ENCODE results near the gene F8. TPM values are rescaled to one million over a fixed set of nuclear protein-coding genes. Genes with fewer than 3 reads are reported as not detected.
"Not testable (repeated sequence)": the region's sequence is repeated elsewhere in the genome, so short reads cannot be mapped to it uniquely, and the experiment has no call there.

F8 gene
- total and polyA plus RNA-seq, 10 of the 15 experiments (the other 5 are each of a cell fraction or from before 2014, with no cell fraction given), result 3.0 to 8.1 (median 5.1) TPM

DNA sequence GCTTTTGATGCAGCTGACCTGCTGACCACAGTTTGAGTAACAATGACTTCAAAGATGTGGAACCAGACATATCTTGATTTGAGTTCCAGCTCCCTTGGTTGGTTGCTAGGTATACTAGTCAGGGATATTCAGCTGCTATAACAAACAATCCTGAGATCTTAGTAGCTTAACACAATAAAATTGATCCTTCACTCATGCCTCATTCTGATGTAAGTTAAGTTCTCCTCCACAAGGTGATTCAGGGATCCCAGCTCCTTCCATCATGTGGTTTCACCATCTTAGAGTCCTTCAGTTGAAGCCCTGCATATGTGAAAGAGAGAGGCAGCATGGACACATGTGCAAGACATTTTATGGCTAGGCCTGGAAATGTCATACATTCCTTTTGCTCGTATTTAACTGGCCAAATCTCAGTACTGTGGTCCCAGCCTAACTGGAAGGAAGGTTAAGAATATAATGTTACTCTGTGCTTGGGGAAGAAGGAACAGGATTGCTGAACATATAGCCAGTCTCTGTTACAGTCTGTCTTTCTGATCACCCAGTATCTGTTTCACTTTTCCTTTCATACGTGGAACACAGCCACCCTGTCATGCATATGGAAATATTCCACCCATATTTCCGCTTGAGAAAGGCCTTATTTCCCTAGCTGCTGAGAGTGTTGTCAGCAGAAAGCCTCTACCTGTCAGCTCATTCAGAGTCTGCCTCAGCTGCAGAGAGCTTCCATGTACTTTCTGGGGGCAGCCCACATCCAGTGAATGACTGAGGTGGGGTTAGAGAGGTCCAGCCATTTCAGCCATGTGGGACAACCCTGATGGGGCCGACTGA, 195.1 kb downstream of the F8 start (continued):
- TF ChIP-seq, protein P1, sequence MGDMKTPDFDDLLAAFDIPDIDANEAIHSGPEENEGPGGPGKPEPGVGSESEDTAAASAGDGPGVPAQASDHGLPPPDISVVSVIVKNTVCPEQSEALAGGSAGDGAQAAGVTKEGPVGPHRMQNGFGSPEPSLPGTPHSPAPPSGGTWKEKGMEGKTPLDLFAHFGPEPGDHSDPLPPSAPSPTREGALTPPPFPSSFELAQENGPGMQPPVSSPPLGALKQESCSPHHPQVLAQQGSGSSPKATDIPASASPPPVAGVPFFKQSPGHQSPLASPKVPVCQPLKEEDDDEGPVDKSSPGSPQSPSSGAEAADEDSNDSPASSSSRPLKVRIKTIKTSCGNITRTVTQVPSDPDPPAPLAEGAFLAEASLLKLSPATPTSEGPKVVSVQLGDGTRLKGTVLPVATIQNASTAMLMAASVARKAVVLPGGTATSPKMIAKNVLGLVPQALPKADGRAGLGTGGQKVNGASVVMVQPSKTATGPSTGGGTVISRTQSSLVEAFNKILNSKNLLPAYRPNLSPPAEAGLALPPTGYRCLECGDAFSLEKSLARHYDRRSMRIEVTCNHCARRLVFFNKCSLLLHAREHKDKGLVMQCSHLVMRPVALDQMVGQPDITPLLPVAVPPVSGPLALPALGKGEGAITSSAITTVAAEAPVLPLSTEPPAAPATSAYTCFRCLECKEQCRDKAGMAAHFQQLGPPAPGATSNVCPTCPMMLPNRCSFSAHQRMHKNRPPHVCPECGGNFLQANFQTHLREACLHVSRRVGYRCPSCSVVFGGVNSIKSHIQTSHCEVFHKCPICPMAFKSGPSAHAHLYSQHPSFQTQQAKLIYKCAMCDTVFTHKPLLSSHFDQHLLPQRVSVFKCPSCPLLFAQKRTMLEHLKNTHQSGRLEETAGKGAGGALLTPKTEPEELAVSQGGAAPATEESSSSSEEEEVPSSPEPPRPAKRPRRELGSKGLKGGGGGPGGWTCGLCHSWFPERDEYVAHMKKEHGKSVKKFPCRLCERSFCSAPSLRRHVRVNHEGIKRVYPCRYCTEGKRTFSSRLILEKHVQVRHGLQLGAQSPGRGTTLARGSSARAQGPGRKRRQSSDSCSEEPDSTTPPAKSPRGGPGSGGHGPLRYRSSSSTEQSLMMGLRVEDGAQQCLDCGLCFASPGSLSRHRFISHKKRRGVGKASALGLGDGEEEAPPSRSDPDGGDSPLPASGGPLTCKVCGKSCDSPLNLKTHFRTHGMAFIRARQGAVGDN (IDR thresholded peaks at IDR 0.05), result no peak
- TF ChIP-seq RAD21 (IDR thresholded peaks at IDR 0.05; ENCODE audit: insufficient read depth, low read depth, low read length) (no peak), PKNOX1 (IDR thresholded peaks at IDR 0.05) (peak; percentile 22; the same call in 1 of the 2 replicates), TARDBP (IDR thresholded peaks at IDR 0.05; ENCODE audit: borderline replicate concordance) (no peak), SMAD5 (IDR thresholded peaks at IDR 0.05; ENCODE audit: low read depth) (no peak), POLR2A (IDR thresholded peaks at IDR 0.05; ENCODE audit: low read depth, low read length) (peak; percentile 52), ASH2L (IDR thresholded peaks at IDR 0.05; ENCODE audit: borderline replicate concordance, low read depth) (no peak), POLR2AphosphoS5 (IDR thresholded peaks at IDR 0.05; ENCODE audit: low read length) (no peak), MLLT1 (IDR thresholded peaks at IDR 0.05) (no peak), PAX8 (IDR thresholded peaks at IDR 0.05) (no peak), CHD4 (IDR thresholded peaks at IDR 0.05) (no peak)

DNA sequence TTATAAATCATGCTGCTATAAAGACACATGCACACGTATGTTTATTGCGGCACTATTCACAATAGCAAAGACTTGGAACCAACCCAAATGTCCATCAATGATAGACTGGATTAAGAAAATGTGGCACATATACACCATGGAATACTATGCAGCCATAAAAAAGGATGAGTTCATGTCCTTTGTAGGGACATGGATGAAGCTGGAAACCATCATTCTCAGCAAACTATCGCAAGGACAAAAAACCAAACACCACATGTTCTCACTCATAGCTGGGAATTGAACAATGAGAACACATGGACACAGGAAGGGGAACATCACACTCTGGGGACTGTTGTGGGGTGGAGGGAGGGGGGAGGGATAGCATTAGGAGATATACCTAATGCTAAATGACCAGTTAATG, 196.9 kb downstream of the F8 start:
- SMC1A ChIA-PET (ENCODE audit: uncharacterized antibody, unreplicated experiment); H4K20me1 ChIP-seq (ENCODE audit: control insufficient read depth, insufficient read depth); H3K36me3 ChIP-seq (ENCODE audit: control insufficient read depth in 2 of 2, insufficient read depth in 2 of 2, low read length in 1 of 2); POLR2A ChIA-PET; CTCF ChIA-PET; H3K4me2 ChIP-seq (ENCODE audit: control insufficient read depth, insufficient read depth); intact Hi-C loops (cut with micrococcal nuclease; ENCODE audit: unreplicated experiment); H3K9me3 ChIP-seq (replicated peaks; ENCODE audit: control insufficient read depth, insufficient read depth, low read length); H3K27ac ChIP-seq (ENCODE audit: control insufficient read depth, insufficient read depth); ATAC-seq; in situ Hi-C loops (cut with MboI); H3K27me3 ChIP-seq (replicated peaks in 1 of 2; ENCODE audit: control insufficient read depth in 2 of 2, insufficient read depth in 2 of 2, low read length in 1 of 2); RAD21 ChIA-PET (ENCODE audit: unreplicated experiment); H3K9ac ChIP-seq (ENCODE audit: control insufficient read depth, insufficient read depth, low read length); H3K79me2 ChIP-seq (ENCODE audit: control insufficient read depth, insufficient read depth, low read length); FAIRE-seq; H2AFZ ChIP-seq (ENCODE audit: control insufficient read depth, low read depth, low read length); H3K4me3 ChIP-seq; BruUV-seq (replicated peaks); DNase-seq (ENCODE audit: low read depth, low spot score): not testable (repeated sequence)
- peaks cover 17% of the 10 kb centered on the region for H3K4me1 ChIP-seq (ENCODE audit: control insufficient read depth, insufficient read depth, low read length)
- WGBS (ENCODE audit: insufficient coverage, insufficient replicate concordance, low lambda C conversion rate, missing lambda C conversion rate), result no CpG with 5 or more reads among the region's 3 CpGs
